Right cardiac atrium (tissue), 5 donors: ENCODE data around the gene CDS2. TPM values are rescaled to one million over a fixed set of nuclear protein-coding genes. Genes with fewer than 3 reads are reported as not detected.
A peak's percentile ranks its signal among the peaks of the same experiment; 100 is the strongest.

Experiments used
- ATAC-seq, 2 donors: fragments of 200-7000 bp; cut with Tn5 transposase; one replicate each; pipeline versions ENCODE4 v1.8.0 to v1.9.1; 2020; ENCODE audit warnings: moderate library complexity in 2 of 2, mild to moderate bottlenecking in 1 of 2
- DNase-seq, 3 donors: peaks; one replicate each; pipeline ENCODE4 v3.0.0-alpha.2; 2020
- H3K27ac ChIP-seq: one replicate; pipeline ENCODE4 v1.5.1; 2013; ENCODE audit warnings: mild to moderate bottlenecking, low read length, control low read depth, moderate library complexity
- H3K27me3 ChIP-seq: one replicate; pipeline ENCODE4 v1.6.1; 2013; ENCODE audit not compliant: control insufficient read depth, insufficient read depth
- H3K4me1 ChIP-seq: one replicate; pipeline ENCODE4 v1.6.1; 2013; ENCODE audit warnings: low read length; ENCODE audit not compliant: control insufficient read depth, insufficient read depth
- H3K4me3 ChIP-seq: one replicate; pipeline ENCODE4 v1.5.1; 2013; ENCODE audit warnings: low read length, control low read depth
- H3K9me3 ChIP-seq: one replicate; pipeline ENCODE4 v1.6.1; 2013; ENCODE audit warnings: low read length; ENCODE audit not compliant: control insufficient read depth
- WGBS: extraction: QIAGEN DNeasy Blood & Tissue Kit; methylation state at CpG from one replicate; pipeline ENCODE4 v1.1.7; 2013; 5-methylcytosine and 5-hydroxymethylcytosine counted together
- intact Hi-C, 4 donors: fragments of 100-400 bp; cut with DNase I; formaldehyde crosslinking; loops; one replicate each; pipeline versions ENCODE4 v1.11.0 to v1.14.0; 2022 to 2023
- polyA plus RNA-seq: library from polyadenylated mRNA; stranded (reverse); fragments of 200-250 nt; gene quantifications from one replicate; pipeline ENCODE4 v1.2.3, GENCODE V29; 2013
- total RNA-seq, 4 donors: library from RNA; stranded (reverse); fragmentation: NEBNext Ultra II Directional; extraction: Animal tissue kit (Norgen Biotek cat#: 25700); gene quantifications; one replicate each; pipeline ENCODE4 v1.2.1, GENCODE V29; 2021
- donor health status: healthy with polysubstance abuse.
- donor health status: DM: no; HTN: yes; CAD: no.
- donor health status: DM: no; HTN: no; CAD: no.
- donor health status: DM: no; HTN: yes; CAD: no; lungs with severe emphysema.
- donor health status: DM: yes; HTN: yes; CAD: no.

The CDS2 gene
- total and polyA plus RNA-seq, 5 donors = 29.1 to 98.6 (median 87.9) TPM

GRCh38 chr20:5119143-5119434, 7.7 kb upstream of the CDS2 start:
- Histone ChIP-seq H3K4me3 (peak overlapping the region; percentile 53), H3K4me1 (peaks cover 4% of the 10 kb centered on the region), H3K9me3 (no peaks in the 10 kb centered on the region), H3K27me3 (no peaks in the 10 kb centered on the region), H3K27ac (no peak overlapping the region)
- intact Hi-C loops = no loop called here
- DNase-seq (no peak), ATAC-seq (no peak)
- under 1% methylated on average over 21 of the region's 21 CpGs for WGBS

- WGBS = under 1% methylated on average over 71 of the region's 71 CpGs
- H3K27ac ChIP-seq = peak within 1 kb of the TSS; percentile 87
- H3K9me3 ChIP-seq = no peaks in the 10 kb centered on the region
- ATAC-seq (peak; percentile 100), DNase-seq (peak; percentile 98 to 100 (median 99))
- no peaks in the 10 kb centered on the region for H3K27me3 ChIP-seq
- peaks cover 4% of the 10 kb centered on the region for H3K4me1 ChIP-seq
- intact Hi-C loops = no loop called here
- peak within 1 kb of the TSS; percentile 60 for H3K4me3 ChIP-seq
Observed at GRCh38 chr20:5119435-5120184, 7.2 kb upstream of the CDS2 start, which contains the start of gene PCNA. Gene PCNA (minus strand): TSS chr20:5119958. CDS start chr20:5119798, 160 bp downstream.

GRCh38 chr20:5120185-5120476, 6.7 kb upstream of the CDS2 start:
- no peaks in the 10 kb centered on the region for H3K27me3 ChIP-seq
- H3K4me1 ChIP-seq = peaks cover 4% of the 10 kb centered on the region
- H3K27ac ChIP-seq = peak overlapping the region; percentile 75
- no peaks in the 10 kb centered on the region for H3K9me3 ChIP-seq
- no peak for DNase-seq
- intact Hi-C loops = no loop called here
- no peak for ATAC-seq
- under 1% methylated on average over 9 of the region's 9 CpGs for WGBS
- peak overlapping the region; percentile 60 for H3K4me3 ChIP-seq

- intact Hi-C loops = no loop called here
- 68% methylated on average over 1 of the region's 1 CpG for WGBS
- DNase-seq (no peak), ATAC-seq (no peak)
- Histone ChIP-seq H3K4me1 (peaks cover 4% of the 10 kb centered on the region), H3K9me3 (no peaks in the 10 kb centered on the region), H3K27ac (no peak overlapping the region), H3K27me3 (no peaks in the 10 kb centered on the region), H3K4me3 (no peak overlapping the region)
Observed at GRCh38 chr20:5122873-5123260, 3.9 kb upstream of the CDS2 start.

- intact Hi-C loops = loop anchor here (2.0 to 5.0 kb wide), 3 partner anchors 45 to 65 kb away; no protein-coding TSS in a partner anchor
- Histone ChIP-seq H3K9me3 (no peaks in the 10 kb centered on the region), H3K27me3 (no peaks in the 10 kb centered on the region), H3K4me1 (peaks cover 2% of the 10 kb centered on the region), H3K27ac (peak overlapping the region; percentile 90), H3K4me3 (peak overlapping the region; percentile 80)
- DNase-seq (peak; percentile 36 to 74 (median 71)), ATAC-seq (peak; percentile 5 to 25)
- WGBS = under 1% methylated on average over 44 of the region's 44 CpGs
Observed at GRCh38 chr20:5127204-5127858, 523 bp downstream of the CDS2 start.

GRCh38 chr20:5127859-5128424, 1.1 kb downstream of the CDS2 start:
- H3K4me1 ChIP-seq = peaks cover 2% of the 10 kb centered on the region
- 19% methylated on average over 6 of the region's 6 CpGs for WGBS
- ATAC-seq (no peak), DNase-seq (no peak)
- intact Hi-C loops = loop anchor here (2.0 to 5.0 kb wide), 3 partner anchors 44 to 65 kb away; no protein-coding TSS in a partner anchor
- H3K9me3 ChIP-seq = no peaks in the 10 kb centered on the region
- H3K27me3 ChIP-seq = no peaks in the 10 kb centered on the region
- peak overlapping the region; percentile 90 for H3K27ac ChIP-seq
- peak overlapping the region; percentile 80 for H3K4me3 ChIP-seq

- intact Hi-C loops = loop anchor here in 2 of 4 donors (5.0 kb wide), 2 partner anchors 43 to 63 kb away; no protein-coding TSS in a partner anchor
- 36% methylated on average over 6 of the region's 6 CpGs for WGBS
- no peak for ATAC-seq
- no peaks in the 10 kb centered on the region for H3K27me3 ChIP-seq
- no peak overlapping the region for H3K4me3 ChIP-seq
- peaks cover 4% of the 10 kb centered on the region for H3K4me1 ChIP-seq
- no peaks in the 10 kb centered on the region for H3K9me3 ChIP-seq
- H3K27ac ChIP-seq = peak overlapping the region; percentile 90
- no peak for DNase-seq
Observed at GRCh38 chr20:5128886-5129285, 2.1 kb downstream of the CDS2 start.

- no peak for ATAC-seq
- 72% methylated on average over 5 of the region's 5 CpGs for WGBS
- H3K9me3 ChIP-seq = no peaks in the 10 kb centered on the region
- peaks cover 16% of the 10 kb centered on the region for H3K4me1 ChIP-seq
- H3K4me3 ChIP-seq = no peak overlapping the region
- intact Hi-C loops = no loop called here
- no peaks in the 10 kb centered on the region for H3K27me3 ChIP-seq
- no peak for DNase-seq
- H3K27ac ChIP-seq = peak overlapping the region; percentile 70
Observed at GRCh38 chr20:5131502-5131901, 4.7 kb downstream of the CDS2 start.

- 89% methylated on average over 6 of the region's 6 CpGs for WGBS
- no peak overlapping the region for H3K4me3 ChIP-seq
- H3K9me3 ChIP-seq = no peaks in the 10 kb centered on the region
- H3K27me3 ChIP-seq = no peaks in the 10 kb centered on the region
- no peak for ATAC-seq
- intact Hi-C loops = no loop called here
- peak overlapping the region; percentile 9 for H3K27ac ChIP-seq
- no peak for DNase-seq
- peaks cover 15% of the 10 kb centered on the region for H3K4me1 ChIP-seq
Observed at GRCh38 chr20:5133998-5134397, 7.2 kb downstream of the CDS2 start.

- Histone ChIP-seq H3K27ac (peak overlapping the region; percentile 71), H3K9me3 (no peaks in the 10 kb centered on the region), H3K4me1 (peaks cover 15% of the 10 kb centered on the region), H3K4me3 (no peak overlapping the region), H3K27me3 (no peaks in the 10 kb centered on the region)
- intact Hi-C loops = no loop called here
- ATAC-seq (peak; percentile 66 to 71), DNase-seq (no peak)
- 46% methylated on average over 4 of the region's 4 CpGs for WGBS
Observed at GRCh38 chr20:5135363-5136012, 8.7 kb downstream of the CDS2 start.

GRCh38 chr20:5136096-5136495, 9.3 kb downstream of the CDS2 start:
- intact Hi-C loops = no loop called here
- Histone ChIP-seq H3K9me3 (no peaks in the 10 kb centered on the region), H3K4me1 (peaks cover 15% of the 10 kb centered on the region), H3K27ac (peak overlapping the region; percentile 71), H3K27me3 (no peaks in the 10 kb centered on the region), H3K4me3 (no peak overlapping the region)
- peak in 1 of 2 donors; percentile 29 for ATAC-seq
- 69% methylated on average over 4 of the region's 4 CpGs for WGBS
- DNase-seq = no peak
